Stimulated activated CD4-positive, alpha-beta T cell treated with anti-CD3 and anti-CD28 coated beads, Interleukin-4, amount 100 ng/mL, for 1 hour (primary cell): ENCODE results near the gene EZH2.

ENCODE experiments used
- DNase-seq: peaks from one replicate; pipeline ENCODE4 v3.0.0-alpha.2; 2020

Gene EZH2

DNA sequence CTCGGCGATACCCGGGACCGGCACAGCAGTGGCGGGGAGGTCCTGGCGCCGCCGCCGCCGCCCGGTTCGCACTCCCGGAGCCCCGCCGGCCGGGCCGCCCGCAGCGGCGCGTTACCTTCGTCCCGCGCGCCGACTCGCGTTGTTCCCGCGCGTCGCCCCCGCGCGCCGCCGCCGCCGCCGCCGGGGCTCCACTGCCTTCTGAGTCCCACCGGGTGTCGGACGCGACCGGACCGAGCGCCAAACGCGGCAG is at the start of gene EZH2:
EZH2 (minus strand) TSS at position 243 of the 250 bp plus-strand sequence. CDS start 36,993 bp downstream, outside the sequence.
- DNase-seq, result no peak

DNA sequence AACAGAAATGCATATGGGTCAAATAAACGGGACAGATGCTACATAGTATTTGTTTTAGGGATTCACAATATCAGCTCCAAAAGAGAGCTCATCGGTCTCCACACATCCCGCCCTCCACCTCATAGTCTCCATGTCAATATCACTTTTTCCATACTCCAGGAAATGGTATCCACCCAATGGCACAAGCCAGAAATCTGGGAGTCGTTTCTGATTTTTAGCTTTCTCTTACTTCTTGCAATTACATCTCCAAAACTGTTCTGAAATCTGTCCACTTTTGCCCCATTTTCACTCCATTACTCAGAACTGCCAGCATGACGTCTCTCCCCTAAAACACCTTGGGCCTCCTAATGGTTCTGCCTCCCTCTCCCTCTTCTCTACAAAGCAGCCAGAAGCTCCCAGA is 47.4 kb upstream of the EZH2 start:
- no peak for DNase-seq

DNA sequence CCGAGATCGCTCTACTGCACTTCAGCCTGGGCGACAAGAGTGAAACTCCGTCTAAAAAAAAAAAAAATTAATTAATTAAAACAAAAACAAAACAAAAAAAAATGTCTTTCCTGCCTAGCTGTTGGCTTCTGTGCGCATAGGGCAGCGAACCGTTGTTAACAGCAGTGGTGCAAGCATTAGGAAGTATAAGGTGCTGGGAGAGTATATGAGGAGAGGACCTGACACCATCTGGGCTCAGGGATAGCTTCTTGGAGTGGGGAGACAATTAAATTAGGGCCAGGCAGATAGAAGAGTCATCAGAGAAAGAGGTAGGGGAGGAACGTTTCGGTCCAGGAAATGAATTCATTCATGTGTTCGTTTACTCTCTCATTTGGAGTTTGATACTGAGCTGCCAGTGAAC is 46.2 kb upstream of the EZH2 start:
- DNase-seq, result no peak

DNA sequence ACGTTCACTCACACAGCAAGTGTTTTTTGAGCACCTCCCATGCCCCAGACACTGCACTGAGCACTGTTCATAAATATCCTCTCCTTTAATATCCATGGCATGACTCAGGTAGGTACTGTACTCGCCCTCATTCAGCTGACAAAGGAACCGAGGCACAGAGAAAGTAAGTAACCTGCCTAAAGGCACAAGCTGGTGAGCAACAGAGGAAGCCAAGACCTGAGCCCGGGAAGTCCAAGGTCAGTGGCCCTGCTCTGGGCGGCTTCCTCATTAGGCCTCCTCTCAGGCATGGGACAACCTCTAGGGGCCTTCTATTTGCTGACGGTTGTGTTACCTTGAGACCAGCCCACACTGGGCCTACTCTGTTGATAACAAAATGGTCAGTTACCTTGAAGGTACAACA is 45.1 kb upstream of the EZH2 start:
- DNase-seq, result no peak

DNA sequence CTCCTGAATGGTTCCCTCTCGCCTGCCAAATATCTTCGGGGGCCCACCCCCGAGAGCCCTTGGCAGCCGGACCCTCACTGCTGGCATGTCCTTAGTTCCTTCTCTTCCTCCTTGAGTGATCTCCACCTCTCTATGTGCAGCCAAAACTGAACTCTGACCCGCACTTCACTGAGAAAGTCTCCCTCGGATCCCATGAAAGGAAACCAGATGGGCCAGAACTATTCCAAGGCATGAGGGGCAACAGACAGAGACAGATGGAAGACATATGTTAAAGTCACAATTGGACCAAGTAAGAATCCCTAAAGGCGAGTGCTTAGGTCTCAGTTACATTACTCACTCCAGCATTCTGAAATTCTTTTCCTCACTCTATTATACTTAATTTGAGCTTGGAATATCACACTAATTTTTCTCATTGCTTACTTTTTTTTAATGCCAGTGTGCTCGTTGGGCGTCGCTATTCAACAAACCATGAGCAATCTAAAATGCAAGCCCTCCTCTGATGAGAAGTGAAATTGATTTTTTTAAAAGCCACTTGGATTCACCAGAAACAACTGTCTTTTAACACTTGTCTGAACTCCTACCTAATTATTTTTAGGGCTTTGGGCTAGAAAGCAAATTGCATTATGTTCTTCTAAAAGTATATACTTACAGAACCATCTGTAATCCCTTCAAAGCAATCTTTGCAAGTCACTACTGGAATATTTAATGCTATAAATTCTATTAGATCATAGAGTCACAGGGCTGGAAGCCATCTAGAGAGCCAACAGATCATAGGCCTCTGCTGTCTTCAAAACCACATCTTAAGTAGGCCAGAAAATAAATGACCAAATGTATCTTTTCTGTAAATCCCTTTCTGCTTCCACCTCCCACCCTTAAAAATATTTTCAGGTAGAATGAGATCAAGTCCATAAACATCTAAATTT is 43.3 kb upstream of the EZH2 start:
- DNase-seq, result no peak

DNA sequence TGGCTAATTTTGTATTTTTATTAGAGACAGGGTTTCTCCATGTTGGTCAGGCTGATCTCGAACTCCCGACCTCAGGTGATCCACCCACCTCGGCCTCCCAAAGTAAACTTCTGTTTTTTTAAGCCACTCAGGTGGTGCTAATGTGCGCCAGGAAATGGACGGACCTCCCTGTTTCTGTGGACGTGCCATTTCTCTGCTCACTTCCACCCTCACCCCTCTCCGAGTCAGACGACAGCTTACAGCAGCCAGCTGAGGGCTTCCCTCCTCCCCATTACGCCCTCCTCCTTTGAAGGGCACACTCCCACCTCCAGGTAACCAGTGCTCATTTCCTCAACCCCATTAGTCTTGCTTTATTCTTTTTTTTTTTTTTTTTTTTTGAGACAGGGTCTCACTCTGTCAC is 41.7 kb upstream of the EZH2 start:
- DNase-seq, result no peak

DNA sequence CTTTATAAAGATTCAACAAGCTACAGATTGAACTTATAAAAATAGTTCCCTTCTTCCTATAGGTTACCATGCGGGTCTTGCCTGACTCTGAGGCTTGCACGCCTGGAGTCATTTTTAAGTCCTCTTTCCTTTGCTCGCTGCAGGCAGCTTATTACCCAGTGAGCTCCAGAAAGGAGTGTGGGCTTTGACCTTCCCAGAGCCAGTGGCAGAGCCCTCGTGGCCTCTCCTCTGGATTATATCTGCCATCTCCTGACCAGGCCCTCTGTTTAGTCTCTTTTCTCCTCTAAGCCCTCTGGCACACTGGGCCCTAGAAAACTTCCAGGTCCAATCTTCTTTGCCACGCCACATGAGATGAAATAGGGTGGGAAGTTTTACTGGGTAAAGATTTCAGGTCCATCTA is 39.9 kb upstream of the EZH2 start:
- no peak for DNase-seq

DNA sequence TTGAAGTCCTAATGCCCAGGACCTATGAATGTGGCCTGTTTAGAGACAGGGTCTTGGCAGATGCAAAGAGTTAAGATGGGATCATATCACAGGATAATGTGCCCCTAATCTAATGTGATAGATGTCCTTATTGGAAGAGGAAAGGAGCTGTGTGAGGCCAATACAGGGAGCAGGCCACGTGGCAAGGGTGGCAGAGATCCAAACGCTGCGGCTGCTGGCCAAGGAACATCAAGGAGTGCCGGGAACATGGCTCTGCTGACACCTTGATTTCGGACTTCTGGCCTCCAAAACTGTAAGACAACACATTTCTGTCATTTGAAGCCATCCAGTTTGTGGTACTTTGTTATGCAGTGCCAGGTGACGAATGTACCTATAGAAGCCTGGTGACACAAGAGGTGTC is 37.7 kb upstream of the EZH2 start:
- no peak for DNase-seq

DNA sequence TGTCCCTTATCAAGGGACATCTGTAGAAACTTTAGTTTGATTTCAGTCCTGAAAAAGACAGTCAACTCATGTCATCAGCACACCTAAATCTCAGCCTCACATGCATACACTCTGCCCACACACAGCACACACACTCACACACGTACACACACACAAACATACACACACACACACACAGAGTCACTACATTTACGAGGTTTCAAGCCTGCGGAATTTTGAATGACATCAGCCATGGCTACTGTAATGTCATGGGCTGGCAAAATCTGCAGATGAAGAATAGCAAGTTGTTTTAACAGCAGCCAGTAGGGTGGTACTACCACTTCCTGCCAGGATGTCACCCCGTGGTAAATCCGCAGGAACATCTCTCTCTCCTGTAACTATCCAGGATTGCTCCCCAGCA is 37.1 kb upstream of the EZH2 start:
- no peak for DNase-seq

DNA sequence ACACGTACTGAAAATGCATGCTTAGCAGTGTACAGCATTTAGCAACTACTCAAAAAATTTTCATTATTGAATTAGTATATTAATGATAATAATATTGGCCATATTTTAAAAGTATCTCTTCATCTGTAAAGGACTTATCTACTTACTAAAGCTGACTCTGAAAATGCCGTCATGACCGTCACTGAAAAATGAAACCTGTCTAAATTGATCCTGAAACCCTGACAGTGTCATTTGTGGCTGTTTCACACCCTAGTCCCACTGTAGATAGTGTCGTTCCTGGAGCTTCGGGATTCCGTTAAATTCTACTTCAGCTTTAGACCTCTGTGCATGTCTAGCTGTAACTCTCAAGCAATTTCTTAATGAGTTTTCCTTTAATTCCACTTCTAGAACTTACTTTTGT is 35.8 kb upstream of the EZH2 start:
- no peak for DNase-seq

DNA sequence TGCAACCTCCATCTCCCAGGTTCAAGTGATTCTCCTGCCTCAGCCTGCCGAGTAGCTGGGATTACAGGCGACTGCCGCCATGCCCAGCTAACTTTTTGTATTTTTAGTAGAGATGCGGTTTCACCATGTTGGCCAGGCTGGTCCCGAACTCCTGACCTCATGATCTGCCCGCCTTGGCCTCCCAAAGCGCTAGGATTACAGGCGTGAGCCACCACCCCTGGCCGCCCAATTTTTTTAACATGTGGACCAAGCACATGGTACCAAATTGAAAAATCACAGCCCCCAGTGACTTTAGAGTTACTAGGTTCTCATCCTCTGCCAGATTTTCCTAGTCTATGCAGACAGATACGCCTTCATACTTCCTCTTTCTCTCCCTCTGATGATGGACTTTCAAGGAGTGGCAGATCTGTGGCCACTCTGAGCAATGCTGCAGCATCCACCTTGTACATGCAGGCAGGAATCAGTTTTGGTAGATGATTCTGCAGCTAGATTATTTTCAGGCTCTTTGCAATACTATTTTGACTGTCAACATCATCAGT is 34.0 kb upstream of the EZH2 start:
- DNase-seq, result no peak

DNA sequence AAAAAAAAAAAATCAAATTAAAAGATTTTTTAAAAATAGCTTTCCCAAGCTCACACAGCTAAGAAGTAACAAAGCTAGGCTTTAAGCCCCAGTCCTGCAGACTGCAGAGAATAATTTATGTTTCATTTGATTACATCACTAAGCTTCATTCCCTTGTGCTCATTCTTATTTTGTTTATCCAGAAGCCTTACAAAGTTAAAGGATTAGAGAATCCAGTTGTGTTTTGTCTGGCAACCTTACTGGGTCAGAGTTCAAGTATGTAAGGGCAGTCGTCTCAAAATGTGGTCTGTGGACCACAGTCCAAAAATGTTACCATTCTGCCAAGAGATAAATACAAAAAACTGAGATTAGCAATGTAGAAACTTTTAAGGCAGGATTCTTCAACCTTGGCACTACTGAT is 32.1 kb upstream of the EZH2 start:
- no peak for DNase-seq

DNA sequence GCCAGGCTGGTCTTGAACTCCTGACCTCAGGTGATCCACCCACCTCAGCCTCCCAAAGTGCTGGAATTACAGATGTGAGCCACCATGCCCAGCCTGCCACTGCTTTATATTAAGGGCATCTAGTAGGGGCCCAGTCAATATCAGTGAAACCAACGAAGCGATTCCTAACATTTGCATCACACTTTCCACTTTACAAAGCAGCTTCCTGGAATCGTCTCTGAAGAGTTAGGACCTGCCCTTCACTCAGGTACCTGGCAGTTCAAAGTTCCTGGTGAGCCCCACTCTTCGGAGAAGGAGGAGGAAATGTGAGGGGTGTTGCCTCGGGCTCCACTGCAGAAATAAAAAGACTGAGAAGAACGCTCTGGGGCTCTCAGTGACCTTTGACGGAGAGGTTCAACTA is 31.1 kb upstream of the EZH2 start:
- peak; percentile 8 for DNase-seq

DNA sequence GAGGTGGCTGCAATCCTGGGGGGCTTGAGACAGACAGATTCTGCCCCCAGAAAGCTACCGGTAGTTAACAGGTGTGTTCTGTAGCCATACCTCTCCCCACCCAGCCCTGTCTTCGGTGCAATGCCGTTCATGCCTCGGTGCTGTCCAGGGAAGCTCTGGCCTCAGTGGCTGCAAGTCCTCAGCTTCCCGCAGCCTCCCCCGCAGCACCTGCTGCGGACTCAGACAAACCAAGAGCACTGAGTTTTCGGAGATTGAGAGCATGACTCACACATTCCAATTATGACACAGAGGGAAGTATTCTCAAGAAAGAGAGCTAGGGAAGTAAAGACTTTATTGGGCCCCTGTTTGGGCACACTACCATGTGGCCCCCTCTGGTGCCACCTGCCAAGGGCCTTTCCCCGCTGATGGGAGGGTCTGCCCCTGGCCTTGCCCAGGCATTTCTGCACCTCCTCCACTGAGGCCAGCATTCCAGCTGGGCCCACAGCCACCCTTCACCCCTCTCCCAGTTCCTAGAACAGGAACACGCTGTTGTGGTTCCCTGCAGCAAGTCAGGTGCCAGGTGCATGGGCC is 30.2 kb upstream of the EZH2 start:
- peak; percentile 60 for DNase-seq

DNA sequence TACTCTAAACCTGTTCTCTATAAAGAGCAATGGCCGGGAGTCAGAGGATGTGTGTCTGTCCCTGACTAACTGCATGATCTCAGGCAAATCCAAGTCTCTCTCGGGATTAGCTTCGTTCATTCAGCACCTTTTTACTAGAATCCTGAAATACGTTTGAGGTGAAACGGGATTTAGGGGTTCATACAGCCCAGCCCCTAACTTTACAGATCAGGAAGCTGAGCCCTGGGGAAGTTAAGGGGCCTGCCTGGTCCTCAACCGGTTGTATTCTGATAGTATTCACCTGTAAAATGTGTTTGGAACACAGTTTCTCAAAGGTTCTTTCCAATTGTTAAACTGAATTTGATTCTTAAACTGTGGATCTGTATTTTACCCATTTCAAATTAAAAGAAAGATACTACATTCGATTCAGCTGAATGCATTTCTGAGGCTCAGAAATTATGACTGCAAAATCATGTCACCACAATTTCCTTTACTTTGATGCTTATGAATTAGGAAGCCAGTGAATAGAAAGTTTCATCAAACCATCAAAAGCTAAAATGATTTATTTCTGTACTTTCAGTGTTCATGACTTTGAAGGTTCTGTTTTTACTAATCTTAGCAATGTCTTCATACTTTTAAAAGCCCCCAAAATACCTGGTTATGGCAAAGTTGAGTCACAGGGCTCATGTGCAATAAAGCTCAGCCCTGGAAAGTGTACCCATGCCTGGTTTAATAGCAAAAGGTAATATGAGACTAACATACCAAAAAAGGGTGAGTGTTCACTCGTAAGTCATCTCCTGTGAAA is 28.9 kb upstream of the EZH2 start:
- peak; percentile 26 for DNase-seq

DNA sequence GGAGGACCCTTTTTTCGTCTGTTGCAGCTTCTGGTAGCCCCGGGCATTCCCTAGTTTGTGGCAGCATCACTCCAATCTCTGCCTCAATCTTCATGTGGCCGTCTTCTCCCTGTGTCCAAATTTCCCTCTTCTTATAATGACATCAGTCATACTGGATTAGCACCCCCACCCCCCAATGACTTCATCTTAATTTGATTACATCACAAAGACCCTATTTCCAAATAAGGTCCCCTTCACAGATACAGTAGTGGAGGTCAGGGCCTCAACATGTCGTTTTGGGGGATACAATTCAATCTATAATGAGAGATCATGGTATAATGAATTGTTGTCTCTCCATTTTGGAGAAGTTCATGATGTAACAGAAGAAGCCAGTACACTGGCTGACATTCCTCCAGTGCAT is 28.1 kb upstream of the EZH2 start:
- DNase-seq, result no peak

DNA sequence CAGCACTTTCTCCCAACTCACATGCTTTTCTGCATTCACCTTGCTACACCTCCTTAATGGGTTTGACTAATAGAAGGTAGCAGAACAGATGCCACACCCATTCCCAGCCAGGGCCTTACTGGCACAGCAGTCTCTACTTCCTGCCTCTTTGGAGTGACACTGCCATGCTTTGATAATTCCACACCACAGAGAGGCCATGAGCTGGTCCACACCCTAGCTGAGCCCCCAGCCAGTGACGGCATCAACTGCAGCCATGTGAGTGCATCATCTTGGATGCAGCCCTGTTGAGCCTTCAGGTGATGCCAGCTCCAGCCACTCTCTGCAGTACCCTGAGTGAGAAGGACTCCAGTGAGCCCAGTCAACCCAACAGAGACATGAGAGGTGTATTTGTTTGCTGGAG is 27.5 kb upstream of the EZH2 start:
- peak; percentile 10 for DNase-seq

DNA sequence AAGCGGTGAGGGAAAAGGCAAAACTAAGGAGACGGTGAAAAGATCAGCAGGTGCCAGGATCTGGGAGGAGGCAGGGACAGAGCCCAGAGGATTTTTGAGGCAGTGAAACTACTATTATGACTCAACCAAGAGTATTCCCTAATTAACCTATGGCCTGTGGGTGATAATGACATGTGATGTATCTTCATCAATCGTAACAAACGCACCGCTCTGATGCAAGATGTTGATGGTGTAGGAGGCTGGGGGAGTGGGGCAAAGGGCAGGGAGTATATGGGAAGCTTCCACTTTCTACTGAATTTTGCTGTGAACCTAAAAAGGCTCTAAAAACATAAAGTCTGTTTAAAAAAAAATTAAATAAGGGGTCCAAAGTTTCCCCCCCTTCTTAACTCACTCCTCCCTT is 25.5 kb upstream of the EZH2 start:
- DNase-seq, result no peak

DNA sequence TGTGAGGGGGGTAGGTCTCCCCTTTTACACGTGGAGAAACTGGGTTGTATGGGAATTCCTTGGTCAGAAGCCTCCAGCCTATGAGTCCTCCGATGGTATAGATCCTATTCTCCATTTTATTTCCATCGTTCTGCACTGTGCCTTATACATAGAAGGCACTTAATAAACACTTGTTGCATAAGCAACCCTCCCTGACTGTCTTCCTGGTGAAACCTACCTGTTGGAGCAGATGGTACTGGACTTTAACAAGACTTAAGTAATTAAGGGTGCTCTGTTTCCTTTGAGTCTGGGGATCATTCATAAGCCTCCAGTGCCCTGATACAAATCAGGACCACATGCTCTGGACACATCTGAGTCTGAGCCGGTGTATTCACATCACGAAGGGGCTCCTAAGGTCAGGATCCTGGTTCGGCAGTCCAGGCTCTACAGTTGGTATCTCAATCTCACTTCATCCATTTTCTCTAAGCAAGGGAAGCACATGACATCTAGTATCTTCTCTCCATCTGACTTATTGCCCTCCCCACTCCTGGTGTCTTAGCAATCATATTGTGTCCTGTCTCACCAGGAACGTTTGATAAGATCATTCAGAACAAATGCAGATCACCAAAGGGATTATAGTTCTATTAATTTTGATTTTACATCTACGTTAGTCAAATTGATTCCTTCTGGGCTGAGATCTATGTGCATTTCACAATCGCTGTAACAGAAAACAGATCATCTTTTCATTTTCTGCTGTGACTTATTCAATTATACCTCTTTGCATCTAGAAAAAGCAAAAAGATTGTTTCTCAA is 22.8 kb upstream of the EZH2 start:
- DNase-seq, result no peak

DNA sequence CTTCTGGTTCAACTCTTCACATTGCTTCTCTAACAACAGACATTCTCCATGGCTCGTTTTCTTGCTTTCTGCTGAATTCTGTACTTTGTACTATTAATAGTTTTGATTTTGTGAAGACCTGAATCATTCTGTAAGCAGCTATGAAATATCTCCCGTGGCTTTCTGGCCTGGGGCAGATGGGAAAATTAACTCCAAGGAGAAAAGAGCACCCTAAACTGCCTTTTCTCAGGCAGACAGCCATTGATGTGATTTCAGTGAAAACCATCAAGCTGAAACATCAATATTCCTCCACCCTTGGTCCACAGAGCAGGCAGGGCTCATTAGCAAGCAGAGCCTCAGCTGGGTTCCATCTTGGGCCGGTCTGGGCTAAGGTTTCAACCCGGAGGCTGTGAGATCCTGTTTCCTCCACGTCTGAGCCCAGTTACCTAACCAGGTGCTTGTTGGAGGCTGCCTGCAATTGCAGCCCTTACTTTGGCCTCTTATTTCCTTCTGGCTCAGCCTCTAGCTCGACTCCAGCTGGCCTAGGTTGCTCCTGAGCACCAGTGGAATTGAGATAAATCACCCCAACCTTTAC is 21.1 kb upstream of the EZH2 start:
- no peak for DNase-seq

DNA sequence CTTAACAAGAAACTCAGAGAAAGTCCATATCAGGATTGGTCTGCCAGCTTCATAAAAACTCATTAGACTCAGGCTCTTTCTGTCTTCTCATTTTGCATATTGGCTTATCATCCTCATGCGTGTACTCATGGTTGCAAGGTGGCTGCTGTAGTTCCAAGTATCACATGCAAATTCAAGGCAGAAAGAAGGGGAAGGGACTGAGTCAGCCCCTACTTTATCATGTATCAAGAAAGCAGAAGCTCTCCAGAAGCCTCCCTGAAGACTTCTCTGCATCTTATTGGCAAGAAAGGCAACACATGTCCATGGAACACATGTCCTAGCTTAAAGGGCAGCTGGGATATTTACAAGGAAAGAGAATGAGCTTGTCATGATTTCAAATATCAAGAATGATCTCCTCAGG is 19.4 kb upstream of the EZH2 start:
- DNase-seq, result no peak

DNA sequence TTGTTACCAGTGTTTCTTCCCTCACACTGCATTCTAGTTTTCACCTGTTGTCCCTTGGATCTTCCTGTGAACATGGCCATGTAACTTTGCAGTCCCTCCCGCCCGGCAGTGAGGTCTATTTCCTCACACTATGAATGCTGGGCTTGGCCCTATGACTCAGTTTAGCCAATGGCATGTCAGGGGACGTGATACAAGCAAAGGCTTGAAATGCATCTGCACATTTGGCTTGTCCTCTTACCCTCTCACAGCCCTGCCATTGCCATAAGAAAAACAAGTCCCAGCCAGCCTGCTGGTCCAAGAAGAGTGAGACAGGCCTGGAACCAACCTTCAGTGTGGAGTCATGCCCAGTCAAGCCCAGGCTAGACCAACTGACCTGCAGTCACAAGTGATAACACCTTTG is 17.1 kb upstream of the EZH2 start:
- DNase-seq, result no peak
